GM18861 (cell line): ENCODE results near the gene ASCC1.
"Not testable (repeated sequence)": the region's sequence is repeated elsewhere in the genome, so short reads cannot be mapped to it uniquely, and the experiment has no call there.

Experiments
- ATAC-seq: cut with Tn5 transposase; IDR thresholded peaks from one replicate; pipeline ENCODE4 v1.9.1; 2021; ENCODE audit not compliant: unreplicated experiment

ASCC1 gene

GRCh38 chr10:72223743-72224101 is 7.6 kb upstream of the ASCC1 start:
- ATAC-seq: no peak

DNA sequence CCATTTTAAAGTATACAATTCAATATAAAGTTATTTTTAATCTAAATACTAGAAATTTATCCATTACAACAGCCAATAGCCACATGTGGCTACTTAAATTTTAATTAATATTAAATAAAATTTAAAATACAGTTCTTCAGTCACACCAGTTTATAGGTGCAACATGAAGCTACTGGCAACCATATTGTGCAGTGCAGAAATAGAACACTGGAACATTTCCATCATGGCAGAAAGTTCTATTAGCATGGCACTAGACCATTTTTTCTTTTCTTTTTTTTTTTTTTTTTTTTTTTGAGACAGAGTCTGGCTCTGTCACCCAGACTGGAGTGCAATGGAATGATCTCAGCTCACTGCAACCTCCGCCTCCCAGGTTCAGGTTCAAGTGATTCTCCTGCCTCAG is 5.2 kb upstream of the ASCC1 start:
- ATAC-seq: no peak

DNA sequence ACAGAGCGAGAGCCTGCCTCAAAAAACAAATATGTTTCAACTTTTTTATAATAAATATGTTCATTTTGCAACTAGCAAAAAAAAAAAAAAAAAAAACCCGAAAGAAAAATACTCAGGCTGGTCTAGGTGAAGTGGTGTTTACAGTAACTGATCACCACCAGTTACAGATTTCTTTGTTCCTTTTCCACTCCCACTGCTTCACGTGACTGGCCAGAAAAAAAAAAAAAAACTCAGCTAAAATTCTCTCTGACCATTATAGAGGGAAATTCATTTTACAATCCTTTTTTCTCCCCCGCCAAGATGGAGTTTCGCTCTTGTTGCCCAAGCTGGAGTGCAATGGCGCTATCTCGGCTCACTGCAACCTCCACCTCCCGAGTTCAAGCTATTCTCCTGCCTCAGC is 4.6 kb upstream of the ASCC1 start:
- no peak for ATAC-seq

- no peak for ATAC-seq
Measured at GRCh38 chr10:72219235-72219814, 3.2 kb upstream of the ASCC1 start.

DNA sequence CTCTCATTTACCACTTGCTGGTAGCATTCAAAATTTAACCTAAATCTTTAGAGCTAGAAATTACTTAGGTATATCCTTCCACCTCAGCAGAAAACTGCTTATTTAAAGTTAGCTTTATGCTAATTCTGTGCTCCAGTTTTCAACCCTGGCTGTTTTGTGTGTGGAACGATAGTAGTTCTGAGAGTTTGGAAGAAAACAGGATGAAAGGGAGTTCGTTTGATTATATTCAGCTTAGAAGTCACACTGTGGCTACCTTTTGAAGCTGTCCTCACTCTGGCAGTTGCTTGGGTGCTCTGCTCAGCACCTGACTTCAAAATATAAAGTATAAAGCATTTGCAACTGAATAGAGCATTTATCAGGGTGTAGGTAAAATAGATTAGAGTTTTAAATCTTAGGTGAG is 2.6 kb upstream of the ASCC1 start:
- no peak for ATAC-seq

- no peak for ATAC-seq
Measured at GRCh38 chr10:72218325-72218724, 2.2 kb upstream of the ASCC1 start.

DNA sequence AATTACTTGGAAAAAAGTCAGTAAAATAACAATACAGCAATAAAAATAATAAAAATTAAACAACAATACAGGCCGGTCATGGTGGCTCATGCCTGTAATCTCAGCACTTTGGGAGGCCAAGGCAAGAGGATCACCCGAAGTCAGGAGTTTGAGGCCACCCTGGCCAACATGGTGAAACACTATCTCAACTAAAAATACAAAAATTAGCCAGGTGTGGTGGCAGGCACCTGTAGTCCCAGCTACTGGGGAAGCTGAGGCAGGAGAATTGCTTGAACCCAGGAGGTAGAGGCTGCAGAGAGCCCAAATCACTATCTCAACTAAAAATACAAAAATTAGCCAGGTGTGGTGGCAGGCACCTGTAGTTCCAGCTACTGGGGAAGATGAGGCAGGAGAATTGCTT is 4.2 kb downstream of the ASCC1 start:
- not testable (repeated sequence) for ATAC-seq

GRCh38 chr10:72211381-72211780 is 4.7 kb downstream of the ASCC1 start:
- ATAC-seq: not testable (repeated sequence)

DNA sequence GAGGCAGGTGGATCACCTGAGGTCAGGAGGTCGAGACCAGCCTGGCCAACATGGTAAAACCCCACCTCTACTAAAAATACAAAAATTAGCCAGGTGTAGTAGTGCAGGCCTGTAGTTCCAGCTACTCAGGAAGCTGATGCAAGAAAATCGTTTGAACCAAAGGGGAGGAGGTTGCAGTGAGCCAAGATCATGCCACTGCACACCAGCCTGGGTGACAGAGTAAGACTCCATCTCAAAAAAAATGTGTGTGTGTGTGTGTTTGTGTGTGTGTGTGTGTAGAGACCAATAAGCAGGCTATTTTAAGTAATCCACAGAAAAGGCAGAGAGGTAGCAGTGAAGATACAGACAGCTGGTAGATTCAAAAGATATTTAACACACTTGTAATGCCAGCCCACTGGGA is 7.5 kb downstream of the ASCC1 start:
- ATAC-seq: not testable (repeated sequence)

DNA sequence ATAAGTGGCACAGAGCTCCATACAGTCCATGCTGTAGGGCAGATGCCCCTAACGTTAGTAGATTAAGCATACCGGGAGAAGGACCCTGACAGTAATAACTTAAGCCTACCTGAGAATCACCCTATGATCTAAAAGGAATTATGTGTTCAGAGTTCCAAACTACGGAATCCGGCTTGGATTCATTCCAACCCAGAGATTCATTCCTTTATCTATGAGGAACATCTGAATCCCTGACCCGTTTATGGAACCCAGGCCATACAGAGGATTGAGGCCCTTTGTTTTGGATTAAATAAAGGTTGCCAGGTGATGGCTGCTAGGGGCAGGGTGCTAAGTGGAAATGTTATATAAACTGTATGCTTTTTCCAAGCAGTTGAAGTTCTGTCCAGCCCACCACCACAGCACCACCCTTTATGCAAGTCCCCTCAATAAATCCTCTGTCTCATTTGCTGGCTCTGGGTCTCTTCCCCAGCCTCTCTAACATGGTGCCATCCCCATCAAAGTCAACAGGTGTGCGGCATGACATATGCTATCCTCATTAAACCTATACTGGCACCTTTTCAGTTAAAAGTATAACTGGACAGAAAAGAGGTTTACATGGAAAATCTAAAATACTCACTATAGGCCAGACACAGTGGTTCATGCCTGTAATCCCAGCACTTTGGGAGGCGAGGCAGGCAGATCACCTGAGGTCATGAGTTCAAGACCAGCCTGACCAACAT is 9.4 kb downstream of the ASCC1 start:
- ATAC-seq: no peak

DNA sequence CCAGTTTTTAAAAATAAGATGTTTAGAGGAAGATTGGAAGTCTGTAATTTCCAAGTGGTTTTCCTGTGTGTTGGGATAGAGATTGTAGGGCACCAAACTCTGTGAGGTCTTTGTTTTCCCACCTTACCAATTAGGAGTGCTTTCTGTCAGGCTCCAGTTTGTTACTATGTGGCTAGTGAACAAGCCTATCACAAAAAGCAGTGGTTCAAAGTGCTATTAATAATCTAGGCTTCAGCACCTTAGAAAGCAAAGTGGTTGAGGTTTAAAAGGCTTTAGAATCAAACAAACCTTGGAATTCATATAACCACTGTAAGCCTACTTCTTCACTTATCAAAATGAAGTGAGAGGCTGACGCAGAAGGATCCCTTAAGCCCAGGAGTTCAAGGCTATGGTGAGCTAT is 11.4 kb downstream of the ASCC1 start:
- ATAC-seq: no peak

GRCh38 chr10:72204296-72204695 is 11.8 kb downstream of the ASCC1 start:
- ATAC-seq: no peak

GRCh38 chr10:72201293-72201692 is 14.8 kb downstream of the ASCC1 start:
- no peak for ATAC-seq

GRCh38 chr10:72200883-72201282 is 15.2 kb downstream of the ASCC1 start:
- no peak for ATAC-seq

GRCh38 chr10:72194949-72195348 is 21.1 kb downstream of the ASCC1 start:
- no peak for ATAC-seq

DNA sequence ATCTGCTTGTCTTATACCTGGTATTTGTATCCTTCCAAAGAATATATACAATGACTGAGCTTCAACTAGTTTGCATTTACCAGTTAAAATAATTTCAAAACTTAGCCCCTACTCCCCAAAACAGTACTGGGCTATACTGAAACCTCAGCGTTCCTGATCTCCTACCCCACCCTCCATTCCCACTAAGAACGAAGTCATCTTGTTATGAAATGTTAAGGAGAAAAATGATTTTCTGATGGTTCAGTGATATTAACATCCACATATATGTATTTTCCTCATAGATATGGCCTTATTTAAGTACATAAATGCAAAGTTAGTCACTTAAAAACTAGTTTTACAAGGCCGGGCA is 29.1 kb downstream of the ASCC1 start:
- ATAC-seq: no peak

DNA sequence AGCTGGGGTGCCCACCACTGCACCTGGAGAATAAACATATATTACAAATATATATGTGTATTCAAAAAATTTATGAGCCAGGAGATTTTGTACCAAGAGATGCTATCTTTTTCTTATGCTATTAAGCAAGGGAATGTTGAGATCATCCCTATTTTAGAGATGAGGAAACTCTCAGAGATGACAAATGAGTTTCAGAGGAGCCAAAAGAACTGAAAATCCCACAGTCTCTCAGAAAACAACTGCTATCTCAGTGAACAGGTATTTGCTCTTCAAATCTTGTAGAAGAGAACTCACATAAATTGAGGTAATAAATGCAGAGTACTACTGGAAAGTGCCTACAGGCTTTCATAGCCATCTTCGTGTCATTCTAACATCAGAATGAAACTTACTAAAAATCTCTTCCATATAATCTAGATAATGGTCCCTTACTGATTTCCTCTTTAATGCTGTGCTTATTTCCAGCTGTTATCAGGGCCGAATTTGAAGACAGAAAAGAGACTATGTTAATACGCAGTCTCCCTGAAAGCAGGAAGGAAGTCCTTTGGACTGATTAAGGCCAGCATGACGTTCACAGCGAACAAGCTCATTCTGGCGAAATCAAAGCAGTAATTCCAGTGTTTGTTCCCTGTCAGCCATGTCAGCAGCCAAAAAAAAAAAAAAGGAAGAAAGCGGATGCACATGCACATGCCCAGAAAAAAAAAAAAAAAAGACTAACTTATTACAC is 29.7 kb downstream of the ASCC1 start:
- no peak for ATAC-seq

DNA sequence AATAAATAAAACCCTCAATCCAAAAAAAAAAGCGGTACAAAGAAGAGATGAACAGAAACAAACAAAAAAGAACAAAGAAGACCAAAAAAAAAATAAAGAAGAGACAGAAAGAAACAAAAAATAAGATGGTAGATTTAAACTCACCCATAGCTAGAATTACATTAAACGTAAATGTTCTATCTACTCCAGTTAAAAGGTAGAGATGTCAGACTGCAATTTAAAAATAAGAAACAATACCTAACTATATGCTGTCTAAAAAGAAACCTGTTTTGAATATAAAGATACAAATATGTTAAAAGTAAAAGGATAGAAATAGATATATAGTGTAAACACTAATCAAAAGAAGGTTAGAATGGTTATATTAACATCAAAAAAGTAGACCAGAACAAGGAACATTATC is 31.9 kb downstream of the ASCC1 start:
- no peak for ATAC-seq

DNA sequence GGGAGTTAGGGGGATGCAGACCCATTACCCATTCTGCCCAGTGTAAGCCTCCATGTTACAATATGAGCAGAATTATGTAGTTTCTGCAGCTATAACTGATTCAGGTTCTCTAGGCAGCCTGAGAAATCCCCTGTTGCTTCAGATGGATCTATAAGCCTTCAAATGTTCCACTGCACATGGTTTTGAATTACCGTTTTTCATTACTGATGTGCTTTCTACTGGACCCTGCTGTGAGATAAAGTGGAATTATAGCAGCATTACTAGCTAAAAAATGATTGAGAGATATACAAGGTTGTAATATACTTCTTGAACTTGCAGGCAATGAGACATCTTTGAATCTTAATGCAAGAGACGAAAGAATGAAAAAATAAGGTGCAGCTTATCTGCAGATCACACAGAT is 38.6 kb downstream of the ASCC1 start:
- no peak for ATAC-seq

DNA sequence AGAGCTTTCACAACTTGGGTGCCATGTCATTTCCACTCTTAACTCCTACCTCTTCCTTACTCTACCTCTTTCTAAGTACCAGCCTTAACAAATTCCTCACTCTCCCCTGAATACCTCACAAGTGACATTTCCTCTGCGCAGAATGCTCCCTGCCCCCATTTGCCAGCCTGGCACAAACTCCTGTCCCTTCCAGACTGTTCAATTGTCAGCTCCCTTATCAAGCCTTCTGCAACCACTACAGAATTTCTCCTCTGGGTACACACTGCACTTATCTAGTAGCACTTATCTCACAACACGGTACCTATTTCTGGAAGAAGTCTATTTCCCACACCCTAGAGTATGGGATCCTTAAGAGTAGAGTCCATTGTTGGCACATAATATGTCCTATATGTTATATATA is 39.4 kb downstream of the ASCC1 start:
- ATAC-seq: no peak

GRCh38 chr10:72175149-72175548 is 40.9 kb downstream of the ASCC1 start:
- ATAC-seq: no peak

- no peak for ATAC-seq
Measured at GRCh38 chr10:72174297-72174662, 41.8 kb downstream of the ASCC1 start.
